Keratinocyte (primary cell): ENCODE data around the gene ASPN.

Source experiments
- EZH2 ChIP-seq: IDR thresholded peaks from one replicate; pipeline ENCODE4 v1.6.1; 2012; ENCODE audit warnings: inconsistent platforms, mild to moderate bottlenecking, low read length, moderate library complexity
- TF ChIP-seq, protein P1 (sequence below), 3 experiments: IDR thresholded peaks in 1 of 3; conservative IDR thresholded peaks in 1 of 3; optimal IDR thresholded peaks in 1 of 3; 2 replicates in 2 of 3; 3 replicates in 1 of 3; pipeline versions ENCODE3 to v1.5.1; 2011; ENCODE audit warnings: low read length in 3 of 3, mild to moderate bottlenecking in 3 of 3, moderate library complexity in 2 of 3, control low read depth in 1 of 3, inconsistent platforms in 1 of 3; ENCODE audit not compliant: insufficient read depth in 2 of 3; ENCODE audit errors: extremely low read depth in 1 of 3

GRCh38 chr9:92480291-92480771 is 2.0 kb downstream of the ASPN start:
- TF ChIP-seq, protein P1, sequence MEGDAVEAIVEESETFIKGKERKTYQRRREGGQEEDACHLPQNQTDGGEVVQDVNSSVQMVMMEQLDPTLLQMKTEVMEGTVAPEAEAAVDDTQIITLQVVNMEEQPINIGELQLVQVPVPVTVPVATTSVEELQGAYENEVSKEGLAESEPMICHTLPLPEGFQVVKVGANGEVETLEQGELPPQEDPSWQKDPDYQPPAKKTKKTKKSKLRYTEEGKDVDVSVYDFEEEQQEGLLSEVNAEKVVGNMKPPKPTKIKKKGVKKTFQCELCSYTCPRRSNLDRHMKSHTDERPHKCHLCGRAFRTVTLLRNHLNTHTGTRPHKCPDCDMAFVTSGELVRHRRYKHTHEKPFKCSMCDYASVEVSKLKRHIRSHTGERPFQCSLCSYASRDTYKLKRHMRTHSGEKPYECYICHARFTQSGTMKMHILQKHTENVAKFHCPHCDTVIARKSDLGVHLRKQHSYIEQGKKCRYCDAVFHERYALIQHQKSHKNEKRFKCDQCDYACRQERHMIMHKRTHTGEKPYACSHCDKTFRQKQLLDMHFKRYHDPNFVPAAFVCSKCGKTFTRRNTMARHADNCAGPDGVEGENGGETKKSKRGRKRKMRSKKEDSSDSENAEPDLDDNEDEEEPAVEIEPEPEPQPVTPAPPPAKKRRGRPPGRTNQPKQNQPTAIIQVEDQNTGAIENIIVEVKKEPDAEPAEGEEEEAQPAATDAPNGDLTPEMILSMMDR (optimal IDR thresholded peaks at IDR 0.05 in 1 of 3, IDR thresholded peaks at IDR 0.05 in 1 of 3, conservative IDR thresholded peaks at IDR 0.05 in 1 of 3; ENCODE audit: extremely low read depth in 1 of 3, insufficient read depth in 2 of 3, low read length in 3 of 3), result no peak
- TF ChIP-seq EZH2, result no peak
